SU-DHL-6 (cell line): ENCODE measurements around the gene IQSEC3.

Experiments
- H2AFZ ChIP-seq: fragments of 200-600 bp; sonication (generic); 2 replicates; pipeline ENCODE4 v1.6.1; 2014; ENCODE audit warnings: low read depth, mild to moderate bottlenecking, moderate library complexity, mixed read lengths, antibody characterized with exemption, low read length; ENCODE audit not compliant: severe bottlenecking
- H3F3A ChIP-seq: fragments of 200-600 bp; shearing (Covaris generic); 2 replicates; pipeline ENCODE4 v1.6.0; 2016; ENCODE audit warnings: antibody characterized with exemption, mild to moderate bottlenecking; ENCODE audit not compliant: insufficient read depth
- H3K27ac ChIP-seq: fragments of 200-600 bp; sonication (generic); 2 replicates; pipeline ENCODE4 v1.5.1; 2016; ENCODE audit warnings: low read depth, mild to moderate bottlenecking, low read length, moderate library complexity, mixed read lengths
- H3K27me3 ChIP-seq: fragments of 200-600 bp; sonication (generic), shearing (Covaris generic); 2 replicates; pipeline ENCODE4 v1.6.0; 2014; ENCODE audit warnings: mild to moderate bottlenecking, low read length
- H3K36me3 ChIP-seq: fragments of 200-600 bp; sonication (generic); 2 replicates; pipeline ENCODE4 v1.6.1; 2014; ENCODE audit warnings: mild to moderate bottlenecking, low read length, mixed read lengths
- H3K4me2 ChIP-seq: fragments of 300-600, 200-600 bp; shearing (Covaris generic), sonication (generic); 2 replicates; pipeline ENCODE4 v1.6.0; 2014; ENCODE audit warnings: low read length, low read depth, mild to moderate bottlenecking; ENCODE audit not compliant: poor library complexity, severe bottlenecking
- H3K4me3 ChIP-seq: fragments of 200-600 bp; sonication (generic); 2 replicates; pipeline ENCODE4 v1.5.1; 2014; ENCODE audit warnings: antibody characterized with exemption, low read length, mild to moderate bottlenecking, mixed read lengths; ENCODE audit not compliant: insufficient read depth, poor library complexity, severe bottlenecking
- H3K79me2 ChIP-seq: fragments of 200-600 bp; sonication (generic); 2 replicates; pipeline ENCODE4 v1.6.1; 2014; ENCODE audit warnings: mild to moderate bottlenecking, low read length, moderate library complexity; ENCODE audit not compliant: insufficient read depth
- H3K9ac ChIP-seq: fragments of 200-600 bp; sonication (generic); 2 replicates; pipeline ENCODE4 v1.7.0; 2014; ENCODE audit warnings: mild to moderate bottlenecking, low read length
- H3K9me2 ChIP-seq: fragments of 200-600 bp; sonication (generic); replicated peaks from 2 replicates; pipeline ENCODE4 v1.6.1; 2014; ENCODE audit warnings: low read length; ENCODE audit not compliant: insufficient read depth
- H3K9me3 ChIP-seq: fragments of 200-600 bp; sonication (generic); 2 replicates; pipeline ENCODE4 v1.6.1; 2014; ENCODE audit warnings: low read length, mixed read lengths; ENCODE audit not compliant: insufficient read depth
- H4K20me1 ChIP-seq: fragments of 200-600 bp; sonication (generic); 2 replicates; pipeline ENCODE4 v1.6.1; 2014; ENCODE audit warnings: low read depth, mild to moderate bottlenecking, antibody characterized with exemption, low read length, moderate library complexity, mixed read lengths
- CTCF ChIP-seq: fragments of 200-600 bp; sonication (generic); IDR thresholded peaks from one replicate; pipeline ENCODE4 v1.5.1; 2017; ENCODE audit warnings: antibody characterized with exemption, mild to moderate bottlenecking, low read length, moderate library complexity; ENCODE audit not compliant: insufficient read depth, poor library complexity, severe bottlenecking
- EZH2phosphoT487 ChIP-seq: fragments of 200-600 bp; sonication (generic), shearing (Covaris generic); conservative IDR thresholded peaks from 2 replicates; pipeline ENCODE4 v1.6.1; 2018; ENCODE audit warnings: mild to moderate bottlenecking, antibody characterized with exemption, low read length, moderate library complexity, mixed read lengths

Gene IQSEC3

GRCh38 chr12:188910-189621 is 122.5 kb downstream of the IQSEC3 start:
- Histone ChIP-seq H3K9ac (no peak overlapping the region), H3K4me3 (no peak overlapping the region), H3K27ac (no peak overlapping the region), H4K20me1 (no peaks in the 10 kb centered on the region), H3K36me3 (no peaks in the 10 kb centered on the region), H3K27me3 (no peaks in the 10 kb centered on the region), H3K79me2 (no peaks in the 10 kb centered on the region), H3K4me2 (no peak overlapping the region), H2AFZ (no peak overlapping the region), H3K9me2 (no peaks in the 10 kb centered on the region), H3K9me3 (no peaks in the 10 kb centered on the region), H3F3A (no peaks in the 10 kb centered on the region)
- TF ChIP-seq EZH2phosphoT487, result no peak
- no peak for TF ChIP-seq CTCF

- Histone ChIP-seq H3F3A (no peaks in the 10 kb centered on the region), H3K79me2 (no peaks in the 10 kb centered on the region), H3K4me3 (no peak overlapping the region), H4K20me1 (no peaks in the 10 kb centered on the region), H3K9ac (no peak overlapping the region), H3K9me2 (no peaks in the 10 kb centered on the region), H3K27ac (no peak overlapping the region), H3K36me3 (no peaks in the 10 kb centered on the region), H3K27me3 (no peaks in the 10 kb centered on the region), H2AFZ (no peak overlapping the region), H3K9me3 (no peaks in the 10 kb centered on the region), H3K4me2 (no peak overlapping the region)
- TF ChIP-seq EZH2phosphoT487 (no peak), CTCF (no peak)
Observed at GRCh38 chr12:189622-189962, 123.0 kb downstream of the IQSEC3 start.

GRCh38 chr12:190881-191280 is 124.3 kb downstream of the IQSEC3 start:
- no peak overlapping the region for H2AFZ ChIP-seq
- H3K9me2 ChIP-seq, result no peaks in the 10 kb centered on the region
- no peaks in the 10 kb centered on the region for H3K9me3 ChIP-seq
- no peaks in the 10 kb centered on the region for H3K27me3 ChIP-seq
- no peak overlapping the region for H3K4me2 ChIP-seq
- H3F3A ChIP-seq, result no peaks in the 10 kb centered on the region
- no peak overlapping the region for H3K4me3 ChIP-seq
- H3K36me3 ChIP-seq, result no peaks in the 10 kb centered on the region
- H4K20me1 ChIP-seq, result no peaks in the 10 kb centered on the region
- no peak overlapping the region for H3K27ac ChIP-seq
- no peaks in the 10 kb centered on the region for H3K79me2 ChIP-seq
- TF ChIP-seq EZH2phosphoT487 (no peak), CTCF (no peak)
- no peak overlapping the region for H3K9ac ChIP-seq
